ENCODE measurements around the gene ACSL5.

The ACSL5 gene

DNA sequence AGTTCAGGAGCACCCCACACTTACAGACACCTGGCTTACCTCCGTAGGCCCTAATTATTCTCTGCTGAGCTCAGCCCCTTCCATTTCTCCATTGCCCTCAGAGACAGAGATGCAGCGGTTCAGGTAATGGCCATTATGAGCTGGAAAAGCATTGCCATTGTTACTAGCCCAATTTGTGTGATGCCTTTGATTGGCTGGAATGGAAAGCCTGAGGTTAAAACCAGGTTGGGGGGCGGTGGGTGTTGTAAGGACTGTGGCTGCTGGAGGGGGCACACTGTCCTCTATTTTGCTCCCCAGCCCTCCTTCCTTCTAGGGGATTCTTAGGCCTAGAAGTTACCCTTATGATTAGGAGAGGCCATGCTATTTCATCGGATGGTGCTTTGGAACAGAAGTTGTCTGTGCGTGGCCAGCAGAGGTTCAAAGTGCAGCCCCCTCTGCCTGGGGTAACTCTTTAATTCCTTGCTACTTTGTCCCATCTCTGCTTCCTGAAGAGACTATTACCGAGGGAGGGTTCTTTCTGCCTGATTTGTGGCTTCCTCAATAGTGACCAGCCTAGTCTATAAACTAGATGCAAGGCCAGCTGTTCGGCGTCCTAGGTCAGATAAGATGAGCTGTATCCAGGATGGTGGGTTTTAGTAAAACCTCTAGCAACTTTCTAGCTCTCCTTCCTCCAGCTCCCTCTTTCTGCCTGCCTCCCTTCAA, 14.2 kb upstream of the ACSL5 start:
- TF ChIP-seq, protein P1, sequence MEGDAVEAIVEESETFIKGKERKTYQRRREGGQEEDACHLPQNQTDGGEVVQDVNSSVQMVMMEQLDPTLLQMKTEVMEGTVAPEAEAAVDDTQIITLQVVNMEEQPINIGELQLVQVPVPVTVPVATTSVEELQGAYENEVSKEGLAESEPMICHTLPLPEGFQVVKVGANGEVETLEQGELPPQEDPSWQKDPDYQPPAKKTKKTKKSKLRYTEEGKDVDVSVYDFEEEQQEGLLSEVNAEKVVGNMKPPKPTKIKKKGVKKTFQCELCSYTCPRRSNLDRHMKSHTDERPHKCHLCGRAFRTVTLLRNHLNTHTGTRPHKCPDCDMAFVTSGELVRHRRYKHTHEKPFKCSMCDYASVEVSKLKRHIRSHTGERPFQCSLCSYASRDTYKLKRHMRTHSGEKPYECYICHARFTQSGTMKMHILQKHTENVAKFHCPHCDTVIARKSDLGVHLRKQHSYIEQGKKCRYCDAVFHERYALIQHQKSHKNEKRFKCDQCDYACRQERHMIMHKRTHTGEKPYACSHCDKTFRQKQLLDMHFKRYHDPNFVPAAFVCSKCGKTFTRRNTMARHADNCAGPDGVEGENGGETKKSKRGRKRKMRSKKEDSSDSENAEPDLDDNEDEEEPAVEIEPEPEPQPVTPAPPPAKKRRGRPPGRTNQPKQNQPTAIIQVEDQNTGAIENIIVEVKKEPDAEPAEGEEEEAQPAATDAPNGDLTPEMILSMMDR (IDR thresholded peaks at IDR 0.05; ENCODE audit: low read depth, low read length), result no peak
- no peak for DNase-seq (ENCODE audit: low read depth in 2 of 2)

DNA sequence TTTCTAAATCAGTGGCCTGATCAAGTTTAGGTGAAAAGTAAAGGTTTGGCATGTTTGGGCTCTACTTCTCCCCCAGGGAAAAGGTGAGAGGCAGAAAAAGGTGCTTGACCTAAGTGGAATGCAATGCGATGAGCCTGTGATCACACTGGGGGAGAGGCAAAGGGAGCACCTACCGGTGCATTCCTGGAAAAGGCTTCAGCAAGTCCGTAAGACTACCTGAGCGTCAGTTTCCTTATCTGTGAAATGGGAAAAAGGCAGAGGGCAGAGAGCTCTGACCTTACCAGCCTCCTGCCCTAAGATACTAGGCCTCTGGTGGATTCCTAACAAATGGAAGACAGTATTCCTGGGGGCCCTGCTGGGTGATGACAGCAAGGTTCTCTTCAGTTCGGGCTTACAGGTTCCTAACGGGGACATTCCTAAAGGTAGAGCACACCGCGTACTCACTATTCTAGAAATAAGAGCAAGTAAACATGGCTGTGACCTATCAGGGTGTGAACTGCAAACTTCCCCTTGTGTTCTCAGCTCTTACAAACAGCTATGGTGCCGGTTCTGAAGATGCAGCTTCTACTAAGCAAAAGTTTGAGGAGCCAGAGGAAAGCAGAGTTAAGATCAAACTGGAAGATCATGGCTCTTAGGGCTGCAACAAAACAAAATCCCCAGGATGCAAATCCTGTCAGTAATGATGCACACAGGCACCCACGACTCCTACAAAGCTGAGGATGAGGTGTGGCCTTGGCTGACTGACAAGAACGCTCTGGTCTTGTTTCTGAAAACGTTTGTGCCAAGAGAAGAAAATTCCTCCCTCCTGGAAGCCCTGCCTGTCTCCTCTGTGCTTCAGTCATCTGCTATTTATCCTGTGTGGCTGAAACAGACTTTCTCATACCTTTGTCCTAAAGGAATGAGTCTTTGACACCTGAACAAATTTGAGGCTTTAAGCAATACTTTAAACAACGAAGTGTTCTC, 13.3 kb upstream of the ACSL5 start:
- TF ChIP-seq, protein P1 (IDR thresholded peaks at IDR 0.05; ENCODE audit: low read depth, low read length), result no peak
- DNase-seq (ENCODE audit: low read depth in 2 of 2), result peak; percentile 61 to 80
- no peak overlapping the region for H3K4me3 ChIP-seq (replicated peaks in 1 of 2; ENCODE audit: low read depth in 2 of 2, low read length in 2 of 2)

More for the DNA sequence above, 14.2 kb upstream of the ACSL5 start:
- no peak overlapping the region for H3K4me3 ChIP-seq (replicated peaks in 1 of 2; ENCODE audit: low read depth in 2 of 2, low read length in 2 of 2)

DNA sequence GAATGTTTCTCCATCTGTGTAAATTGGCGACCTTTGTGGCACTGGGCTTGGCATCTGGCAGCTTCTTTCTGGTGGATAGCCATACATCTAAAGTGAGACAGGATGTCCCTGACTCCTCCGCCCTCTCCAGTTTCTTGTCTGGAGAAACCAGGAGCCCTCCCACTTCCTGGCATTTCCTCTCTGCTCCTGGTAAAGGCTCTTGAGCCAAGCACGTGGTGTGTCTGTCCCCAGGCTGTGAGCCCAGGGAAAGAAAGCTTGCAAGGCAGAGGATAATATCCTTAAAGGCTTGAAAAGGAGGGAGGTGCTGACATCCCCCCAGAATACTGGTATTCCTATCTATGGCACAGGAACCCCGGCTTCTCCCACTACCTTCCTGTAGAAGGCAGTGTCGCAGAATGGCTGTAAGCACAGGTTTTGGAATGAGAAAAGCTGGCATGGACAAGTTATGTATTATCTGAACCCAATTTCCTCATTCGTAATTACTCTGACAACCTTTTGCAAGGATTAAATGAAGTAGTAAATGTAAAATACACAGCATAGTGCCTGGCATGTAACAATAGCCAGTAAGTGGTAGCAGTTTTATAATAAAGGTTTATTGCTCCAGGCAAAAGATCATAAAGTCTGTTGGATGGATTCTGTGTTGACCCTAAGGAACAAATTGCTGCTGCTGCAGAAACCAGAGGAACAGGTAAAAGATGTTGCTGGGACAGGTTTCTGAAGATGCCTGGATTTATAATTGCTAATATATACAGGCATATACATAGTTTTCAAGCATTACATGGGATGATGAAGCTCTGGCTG, 11.8 kb upstream of the ACSL5 start:
- no peak overlapping the region for H3K4me3 ChIP-seq (replicated peaks in 1 of 2; ENCODE audit: low read depth in 2 of 2, low read length in 2 of 2)
- TF ChIP-seq, protein P1 (IDR thresholded peaks at IDR 0.05; ENCODE audit: low read depth, low read length), result peak; percentile 15
- peak; percentile 55 to 85 for DNase-seq (ENCODE audit: low read depth in 2 of 2)

DNA sequence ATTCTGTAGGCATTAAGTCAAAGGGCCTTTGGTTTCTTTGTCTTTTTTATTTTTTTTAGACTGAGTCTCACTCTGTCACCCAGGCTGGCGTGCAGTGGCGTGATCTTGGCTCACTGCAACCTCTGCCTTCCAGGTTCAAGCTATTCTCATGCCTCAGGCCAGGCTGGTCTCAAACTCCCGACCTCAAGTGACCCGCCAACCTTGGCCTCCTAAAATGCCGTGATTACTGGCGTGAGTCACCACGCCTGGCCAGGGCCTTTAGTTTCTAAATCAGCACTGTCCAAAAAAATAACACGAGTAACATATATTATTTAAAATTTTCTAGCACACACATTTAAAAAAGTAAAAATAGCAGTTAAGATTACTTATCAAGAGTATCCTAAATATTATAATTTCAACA, 11.1 kb upstream of the ACSL5 start:
- TF ChIP-seq, protein P1 (IDR thresholded peaks at IDR 0.05; ENCODE audit: low read depth, low read length), result no peak
- no peak overlapping the region for H3K4me3 ChIP-seq (replicated peaks in 1 of 2; ENCODE audit: low read depth in 2 of 2, low read length in 2 of 2)
- DNase-seq (ENCODE audit: low read depth in 2 of 2), result peak; percentile 32 to 51

DNA sequence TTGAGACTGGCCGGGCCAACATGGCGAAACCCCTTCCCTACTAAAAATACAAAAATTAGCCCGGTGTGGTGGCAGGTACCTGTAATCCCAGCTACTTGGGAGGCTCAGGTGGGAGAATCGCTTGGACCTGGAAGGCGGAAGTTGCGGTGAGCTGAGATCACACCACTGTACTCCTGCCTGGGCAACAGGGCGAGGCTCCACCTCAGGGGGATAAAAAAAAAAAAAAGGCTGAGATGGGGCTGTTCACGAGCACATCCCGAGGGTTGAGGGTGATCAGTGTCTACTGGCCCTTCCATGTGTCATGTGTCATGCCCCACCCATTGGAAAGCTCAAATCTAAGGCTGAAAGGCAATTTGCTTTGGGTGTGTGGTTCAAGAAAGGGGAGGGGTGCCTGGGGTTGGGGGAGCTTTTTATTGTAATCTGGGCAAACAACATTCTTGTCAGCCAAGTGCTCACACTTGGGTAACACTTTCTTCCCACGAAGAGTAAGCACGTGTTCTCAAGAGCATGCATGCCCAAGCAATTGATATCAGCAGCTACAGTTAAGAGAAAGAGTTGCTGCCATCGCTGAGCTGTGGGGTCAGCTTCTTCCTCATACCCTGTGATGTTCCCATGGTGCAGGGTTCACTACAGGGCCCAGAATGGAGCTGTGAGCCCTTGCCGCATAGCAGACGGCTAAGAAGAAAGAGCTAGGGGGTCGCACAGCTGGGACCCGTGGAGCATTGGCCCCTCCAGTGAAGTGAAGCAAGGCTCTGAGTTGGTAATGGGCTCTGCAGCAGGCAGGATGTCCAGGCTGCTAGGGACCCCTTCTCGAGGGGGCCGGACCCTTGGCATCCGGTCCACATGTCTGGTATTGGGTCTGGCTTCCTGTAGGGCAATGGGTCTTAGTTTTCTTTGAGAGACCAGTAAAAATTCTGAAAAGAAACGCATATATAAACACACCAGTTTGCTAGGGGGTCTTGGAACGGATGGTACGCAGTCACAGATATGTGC, 9.9 kb upstream of the ACSL5 start:
- DNase-seq (ENCODE audit: low read depth in 2 of 2), result no peak
- H3K4me3 ChIP-seq (replicated peaks in 1 of 2; ENCODE audit: low read depth in 2 of 2, low read length in 2 of 2), result no peak overlapping the region
- TF ChIP-seq, protein P1 (IDR thresholded peaks at IDR 0.05; ENCODE audit: low read depth, low read length), result no peak
